Neural cell (in vitro differentiated cells): ENCODE measurements around the gene ABAT. TPM values are rescaled to one million over a fixed set of nuclear protein-coding genes. Genes with fewer than 3 reads are reported as not detected.

Source experiments
- H2AFZ ChIP-seq: fragments of 200-600, 300-800 bp; sonication (generic), shearing (Covaris generic); 2 replicates; pipeline ENCODE4 v1.6.0; 2014; ENCODE audit warnings: low read depth, mild to moderate bottlenecking, antibody characterized with exemption, low read length, moderate library complexity
- H3F3A ChIP-seq: fragments of 200-600 bp; shearing (Covaris generic); 2 replicates; pipeline ENCODE4 v1.6.1; 2016; ENCODE audit warnings: mild to moderate bottlenecking, moderate library complexity, mixed read lengths, antibody characterized with exemption, low read length; ENCODE audit not compliant: insufficient read depth, poor library complexity, severe bottlenecking
- H3K27ac ChIP-seq: fragments of 200-600, 300-800 bp; sonication (generic), shearing (Covaris generic); 2 replicates; pipeline ENCODE4 v1.5.1; 2014; ENCODE audit warnings: mild to moderate bottlenecking, low read length, moderate library complexity
- H3K27me3 ChIP-seq: fragments of 300-800, 200-600 bp; sonication (generic), shearing (Covaris generic); 2 replicates; pipeline ENCODE4 v1.6.0; 2014; ENCODE audit warnings: mild to moderate bottlenecking, low read depth, low read length, moderate library complexity; ENCODE audit not compliant: insufficient read depth
- H3K36me3 ChIP-seq: fragments of 300-800, 200-600 bp; sonication (generic), shearing (Covaris generic); 2 replicates; pipeline ENCODE4 v1.5.1; 2014; ENCODE audit warnings: mild to moderate bottlenecking, antibody characterized with exemption, low read length, moderate library complexity; ENCODE audit not compliant: insufficient read depth
- H3K4me2 ChIP-seq: fragments of 300-800, 200-600 bp; sonication (generic), shearing (Covaris generic); 2 replicates; pipeline ENCODE4 v1.6.0; 2014; ENCODE audit warnings: mild to moderate bottlenecking, low read length
- H3K4me3 ChIP-seq: fragments of 300-800, 200-600 bp; sonication (generic), shearing (Covaris generic); 2 replicates; pipeline ENCODE4 v1.5.1; 2014; ENCODE audit warnings: mild to moderate bottlenecking, low read length, moderate library complexity
- H3K79me2 ChIP-seq: fragments of 200-600 bp; shearing (Covaris generic); replicated peaks from 2 replicates; pipeline ENCODE4 v1.6.0; 2014; ENCODE audit warnings: mild to moderate bottlenecking, low read length, moderate library complexity; ENCODE audit not compliant: insufficient read depth
- H3K9ac ChIP-seq: fragments of 300-800, 200-600 bp; sonication (generic), shearing (Covaris generic); 2 replicates; pipeline ENCODE4 v1.6.1; 2016; ENCODE audit warnings: mild to moderate bottlenecking, low read length, mixed read lengths
- H3K9me2 ChIP-seq: fragments of 200-600 bp; shearing (Covaris generic); 2 replicates; pipeline ENCODE4 v1.6.1; 2016; ENCODE audit warnings: mild to moderate bottlenecking, low read length, mixed read lengths; ENCODE audit not compliant: insufficient read depth
- H3K9me3 ChIP-seq: fragments of 200-600, 300-800 bp; sonication (generic), shearing (Covaris generic); 2 replicates; pipeline ENCODE4 v1.6.1; 2016; ENCODE audit warnings: mild to moderate bottlenecking, mixed run types, low read length, moderate library complexity, mixed read lengths
- H4K20me1 ChIP-seq: fragments of 200-600 bp; shearing (Covaris generic); 2 replicates; pipeline ENCODE4 v1.6.1; 2016; ENCODE audit warnings: mild to moderate bottlenecking, mixed run types; ENCODE audit not compliant: insufficient read depth
- CTCF ChIP-seq: fragments of 450-650 bp; IDR thresholded peaks from 2 replicates; pipeline ENCODE4 v1.5.1; 2014; ENCODE audit warnings: antibody characterized with exemption, mild to moderate bottlenecking, moderate library complexity; ENCODE audit not compliant: poor library complexity, severe bottlenecking
- EP300 ChIP-seq: fragments of 450-650 bp; conservative IDR thresholded peaks from 2 replicates; pipeline ENCODE4 v1.6.1; 2014; ENCODE audit warnings: antibody characterized with exemption, mild to moderate bottlenecking, moderate library complexity; ENCODE audit not compliant: poor library complexity, severe bottlenecking
- EZH2 ChIP-seq: fragments of 200-600, 300-800 bp; shearing (Covaris generic), sonication (generic); IDR thresholded peaks from 2 replicates; pipeline ENCODE4 v1.6.1; 2014; ENCODE audit warnings: antibody characterized with exemption, low read length, borderline replicate concordance, mild to moderate bottlenecking; ENCODE audit not compliant: insufficient read depth, poor library complexity, severe bottlenecking
- MXI1 ChIP-seq: fragments of 450-650 bp; conservative IDR thresholded peaks from 2 replicates; pipeline ENCODE4 v1.6.1; 2014; ENCODE audit warnings: antibody characterized with exemption, mild to moderate bottlenecking; ENCODE audit not compliant: poor library complexity, severe bottlenecking
- POLR2AphosphoS5 ChIP-seq: IDR thresholded peaks from 2 replicates; pipeline ENCODE4 v1.6.1; 2012
- RAD21 ChIP-seq: fragments of 450-650 bp; conservative IDR thresholded peaks from 2 replicates; pipeline ENCODE4 v1.6.1; 2014; ENCODE audit warnings: antibody characterized with exemption, mild to moderate bottlenecking, moderate library complexity
- REST ChIP-seq: IDR thresholded peaks from 2 replicates; pipeline ENCODE4 v1.6.1; 2012; ENCODE audit warnings: borderline replicate concordance
- SMC3 ChIP-seq: fragments of 450-650 bp; conservative IDR thresholded peaks from 2 replicates; pipeline ENCODE4 v1.6.1; 2014; ENCODE audit warnings: antibody characterized with exemption, mild to moderate bottlenecking, moderate library complexity; ENCODE audit not compliant: poor library complexity
- TAF1 ChIP-seq: IDR thresholded peaks from 2 replicates; pipeline ENCODE4 v1.6.1; 2012; ENCODE audit warnings: low read depth
- polyA plus RNA-seq: library from polyadenylated mRNA; depleted of rRNA; stranded (reverse); fragments of >200 nt; gene quantifications from 2 replicates; pipeline ENCODE4 v1.2.3, GENCODE V29; 2014

ABAT gene
- polyA plus RNA-seq, 1 donor from 2014 or later: 125 TPM

GRCh38 chr16:8760021-8760420 lies 85.6 kb downstream of the ABAT start:
- Histone ChIP-seq H4K20me1 (no peaks in the 10 kb centered on the region), H3K4me3 (no peak overlapping the region), H3F3A (no peaks in the 10 kb centered on the region), H2AFZ (no peak overlapping the region), H3K9me2 (no peaks in the 10 kb centered on the region), H3K9me3 (no peaks in the 10 kb centered on the region), H3K36me3 (no peaks in the 10 kb centered on the region), H3K27me3 (no peaks in the 10 kb centered on the region), H3K9ac (no peak overlapping the region), H3K4me2 (no peak overlapping the region), H3K79me2 (no peaks in the 10 kb centered on the region), H3K27ac (no peak overlapping the region)
- TF ChIP-seq RAD21: no peak
- TF ChIP-seq EP300: no peak
- no peak for TF ChIP-seq EZH2
- no peak for TF ChIP-seq CTCF
- no peak for TF ChIP-seq SMC3
- no peak for TF ChIP-seq MXI1
- no peak for TF ChIP-seq POLR2AphosphoS5
- TF ChIP-seq REST: no peak
- no peak for TF ChIP-seq TAF1

- Histone ChIP-seq H3K9ac (no peak overlapping the region), H3K79me2 (no peaks in the 10 kb centered on the region), H3K9me3 (no peaks in the 10 kb centered on the region), H3K36me3 (no peaks in the 10 kb centered on the region), H2AFZ (no peak overlapping the region), H3K9me2 (no peaks in the 10 kb centered on the region), H3K4me2 (no peak overlapping the region), H3K27ac (no peak overlapping the region), H3K4me3 (no peak overlapping the region), H4K20me1 (no peaks in the 10 kb centered on the region), H3K27me3 (no peaks in the 10 kb centered on the region), H3F3A (no peaks in the 10 kb centered on the region)
- TF ChIP-seq TAF1 (no peak), EP300 (no peak), SMC3 (no peak), MXI1 (no peak), EZH2 (no peak), REST (no peak), POLR2AphosphoS5 (no peak), CTCF (no peak), RAD21 (no peak)
These were observed 86.7 kb downstream of the ABAT start for GRCh38 chr16:8761078-8761477.
